Vagina (tissue), 2 donors: ENCODE results near the gene EVA1A. TPM values are rescaled to one million over a fixed set of nuclear protein-coding genes. Genes with fewer than 3 reads are reported as not detected.

Source experiments
- DNase-seq, 2 donors: peaks; one replicate each; pipeline ENCODE4 v3.0.0-alpha.2; 2017; ENCODE audit errors: extremely low spot score in 2 of 2
- H3K27ac ChIP-seq: fragments of 200-600 bp; sonication (generic); one replicate; pipeline ENCODE4 v1.5.1; 2019
- H3K27me3 ChIP-seq: fragments of 200-600 bp; sonication (generic); one replicate; pipeline ENCODE4 v1.5.1; 2019
- H3K36me3 ChIP-seq, 2 donors: fragments of 200-600 bp; sonication (generic); one replicate each; pipeline ENCODE4 v1.5.1; 2017 to 2019
- H3K4me1 ChIP-seq: fragments of 200-600 bp; sonication (generic); one replicate; pipeline ENCODE4 v1.5.1; 2019
- H3K4me3 ChIP-seq, 2 donors: fragments of 200-600 bp; sonication (generic); 1 replicate in 1 of 2; 2 replicates in 1 of 2; pipeline ENCODE4 v1.5.1; 2016 to 2019
- H3K9me3 ChIP-seq: fragments of 200-600 bp; sonication (generic); one replicate; pipeline ENCODE4 v1.5.1; 2019
- CTCF ChIP-seq, 3 experiments: fragments of 450-650 bp in 2 of 3; fragments of 200-600 bp in 1 of 3; sonication (generic) in 1 of 3; IDR thresholded peaks; one replicate each; pipeline ENCODE4 v1.5.1; 2017 to 2019; ENCODE audit warnings: antibody characterized with exemption in 3 of 3, mild to moderate bottlenecking in 2 of 3, moderate library complexity in 2 of 3
- POLR2A ChIP-seq, 2 donors: fragments of 450-650 bp; IDR thresholded peaks; one replicate each; pipeline ENCODE4 v1.6.1; 2017; ENCODE audit warnings: antibody characterized with exemption in 2 of 2, mild to moderate bottlenecking in 2 of 2, moderate library complexity in 2 of 2
- POLR2AphosphoS5 ChIP-seq, 2 donors: sonication (generic); formaldehyde crosslinking; IDR thresholded peaks; one replicate each; pipeline ENCODE4 v1.9.0; 2017; ENCODE audit warnings: antibody characterized with exemption in 2 of 2, mild to moderate bottlenecking in 2 of 2, low read depth in 1 of 2; ENCODE audit not compliant: insufficient read depth in 1 of 2
- intact Hi-C: fragments of 100-400 bp; cut with DNase I; formaldehyde crosslinking; loops from one replicate; pipeline ENCODE4 v1.15.1; 2023
- total RNA-seq: library from RNA; depleted of rRNA; stranded (reverse); fragments of >200 nt; gene quantifications from one replicate; pipeline ENCODE4 v1.2.3, GENCODE V29; 2016

EVA1A gene
- total RNA-seq, 1 donor from 2014 or later, result not detected

GRCh38 chr2:75548036-75548573 is 12.6 kb downstream of the EVA1A start:
- H3K27ac ChIP-seq, result no peak overlapping the region
- peak; percentile 42 to 52 for DNase-seq
- no peak overlapping the region for H3K4me3 ChIP-seq
- H3K9me3 ChIP-seq, result no peaks in the 10 kb centered on the region
- intact Hi-C loops, result no loop called here
- TF ChIP-seq POLR2AphosphoS5 (IDR thresholded peaks at IDR 0.05; ENCODE audit: insufficient read depth in 1 of 2, low read depth in 1 of 2) (no peak), POLR2A (IDR thresholded peaks at IDR 0.05) (no peak), CTCF (IDR thresholded peaks at IDR 0.05) (no peak)
- no peaks in the 10 kb centered on the region for H3K27me3 ChIP-seq
- H3K4me1 ChIP-seq, result no peaks in the 10 kb centered on the region
- H3K36me3 ChIP-seq, result no peaks in the 10 kb centered on the region

GRCh38 chr2:75547345-75548035 is 13.2 kb downstream of the EVA1A start:
- no peak overlapping the region for H3K27ac ChIP-seq
- DNase-seq, result peak in 1 of 2 donors; percentile 14
- no peak overlapping the region for H3K4me3 ChIP-seq
- H3K9me3 ChIP-seq, result no peaks in the 10 kb centered on the region
- H3K36me3 ChIP-seq, result no peaks in the 10 kb centered on the region
- H3K27me3 ChIP-seq, result no peaks in the 10 kb centered on the region
- no peaks in the 10 kb centered on the region for H3K4me1 ChIP-seq
- TF ChIP-seq POLR2AphosphoS5 (IDR thresholded peaks at IDR 0.05; ENCODE audit: insufficient read depth in 1 of 2, low read depth in 1 of 2) (no peak), POLR2A (IDR thresholded peaks at IDR 0.05) (no peak), CTCF (IDR thresholded peaks at IDR 0.05) (no peak)
- intact Hi-C loops, result no loop called here

- TF ChIP-seq CTCF (IDR thresholded peaks at IDR 0.05) (no peak), POLR2AphosphoS5 (IDR thresholded peaks at IDR 0.05; ENCODE audit: insufficient read depth in 1 of 2, low read depth in 1 of 2) (no peak), POLR2A (IDR thresholded peaks at IDR 0.05) (no peak)
- no peaks in the 10 kb centered on the region for H3K27me3 ChIP-seq
- no peak overlapping the region for H3K4me3 ChIP-seq
- no peaks in the 10 kb centered on the region for H3K4me1 ChIP-seq
- H3K9me3 ChIP-seq, result no peaks in the 10 kb centered on the region
- no peak overlapping the region for H3K27ac ChIP-seq
- intact Hi-C loops, result no loop called here
- peak in 1 of 2 donors; percentile 46 for DNase-seq
- no peaks in the 10 kb centered on the region for H3K36me3 ChIP-seq
These were observed 14.8 kb downstream of the EVA1A start for GRCh38 chr2:75545922-75546321.

- Histone ChIP-seq H3K27me3 (no peaks in the 10 kb centered on the region), H3K27ac (no peak overlapping the region), H3K4me1 (no peaks in the 10 kb centered on the region), H3K36me3 (no peaks in the 10 kb centered on the region), H3K9me3 (no peaks in the 10 kb centered on the region), H3K4me3 (no peak overlapping the region)
- no peak for DNase-seq
- intact Hi-C loops, result no loop called here
- TF ChIP-seq CTCF (IDR thresholded peaks at IDR 0.05), result no peak
- no peak for TF ChIP-seq POLR2A (IDR thresholded peaks at IDR 0.05)
- TF ChIP-seq POLR2AphosphoS5 (IDR thresholded peaks at IDR 0.05; ENCODE audit: insufficient read depth in 1 of 2, low read depth in 1 of 2), result no peak
These were observed 15.4 kb downstream of the EVA1A start for GRCh38 chr2:75545387-75545786.

GRCh38 chr2:75543446-75543845 is 17.3 kb downstream of the EVA1A start:
- no peaks in the 10 kb centered on the region for H3K27me3 ChIP-seq
- TF ChIP-seq POLR2AphosphoS5 (IDR thresholded peaks at IDR 0.05; ENCODE audit: insufficient read depth in 1 of 2, low read depth in 1 of 2) (no peak), POLR2A (IDR thresholded peaks at IDR 0.05) (no peak), CTCF (IDR thresholded peaks at IDR 0.05) (no peak)
- no peaks in the 10 kb centered on the region for H3K9me3 ChIP-seq
- no peaks in the 10 kb centered on the region for H3K4me1 ChIP-seq
- no peak overlapping the region for H3K4me3 ChIP-seq
- H3K27ac ChIP-seq, result no peak overlapping the region
- DNase-seq, result peak in 1 of 2 donors; percentile 67
- no peaks in the 10 kb centered on the region for H3K36me3 ChIP-seq
- intact Hi-C loops, result no loop called here
